Measurements from ENCODE around the gene CNTNAP2. TPM values are rescaled to one million over a fixed set of nuclear protein-coding genes. Genes with fewer than 3 reads are reported as not detected.

The CNTNAP2 gene
- total RNA-seq, 2 experiments from 2014 or later, result 0.14 TPM; not detected in 1

GRCh38 chr7:146412781-146413180, 296.2 kb downstream of the CNTNAP2 start:
- intact Hi-C loops (cut with micrococcal nuclease), result no loop called here
- H3K27me3 Mint-ChIP-seq (ENCODE audit: low read depth), result no peaks in the 10 kb centered on the region
- H3K36me3 Mint-ChIP-seq (ENCODE audit: low read depth), result no peaks in the 10 kb centered on the region
- H3K9me3 Mint-ChIP-seq, result peaks cover 3% of the 10 kb centered on the region
- CTCF ChIA-PET, result no interaction called here
- no peak overlapping the region for H3K27ac Mint-ChIP-seq
- no peaks in the 10 kb centered on the region for H3K4me1 Mint-ChIP-seq (ENCODE audit: low read depth)
- no peak overlapping the region for H3K4me3 Mint-ChIP-seq
- DNase-seq, result no peak

- H3K36me3 Mint-ChIP-seq (ENCODE audit: low read depth), result no peaks in the 10 kb centered on the region
- no peaks in the 10 kb centered on the region for H3K27me3 Mint-ChIP-seq (ENCODE audit: low read depth)
- CTCF ChIA-PET, result no interaction called here
- no peak for DNase-seq
- intact Hi-C loops (cut with micrococcal nuclease), result no loop called here
- no peaks in the 10 kb centered on the region for H3K4me1 Mint-ChIP-seq (ENCODE audit: low read depth)
- peaks cover 3% of the 10 kb centered on the region for H3K9me3 Mint-ChIP-seq
- no peak overlapping the region for H3K4me3 Mint-ChIP-seq
- H3K27ac Mint-ChIP-seq, result no peak overlapping the region
These were observed 297.8 kb downstream of the CNTNAP2 start for GRCh38 chr7:146414373-146414772.

DNA sequence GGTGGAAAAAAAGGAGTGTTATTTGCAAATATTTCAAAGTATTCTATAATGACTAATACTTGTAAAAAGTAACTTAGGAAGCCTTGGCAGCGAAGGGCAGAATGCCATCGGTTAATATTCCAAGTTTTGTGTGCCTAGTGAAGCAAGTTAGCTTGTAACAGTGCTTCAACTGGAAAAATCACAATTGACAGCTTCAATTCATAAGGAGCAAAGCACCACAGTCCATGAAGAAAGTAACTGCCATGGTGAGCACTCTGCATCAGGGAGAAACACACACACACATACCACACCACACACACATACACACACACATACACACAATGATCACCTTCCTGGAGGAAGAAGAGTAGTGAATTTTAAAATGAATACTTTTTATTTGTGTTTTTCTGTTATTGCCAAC, 298.3 kb downstream of the CNTNAP2 start:
- Mint-ChIP-seq H3K9me3 (peaks cover 3% of the 10 kb centered on the region), H3K27ac (no peak overlapping the region), H3K36me3 (ENCODE audit: low read depth) (no peaks in the 10 kb centered on the region), H3K4me1 (ENCODE audit: low read depth) (no peaks in the 10 kb centered on the region), H3K4me3 (no peak overlapping the region), H3K27me3 (ENCODE audit: low read depth) (no peaks in the 10 kb centered on the region)
- no peak for DNase-seq
- intact Hi-C loops (cut with micrococcal nuclease), result no loop called here
- CTCF ChIA-PET, result no interaction called here

DNA sequence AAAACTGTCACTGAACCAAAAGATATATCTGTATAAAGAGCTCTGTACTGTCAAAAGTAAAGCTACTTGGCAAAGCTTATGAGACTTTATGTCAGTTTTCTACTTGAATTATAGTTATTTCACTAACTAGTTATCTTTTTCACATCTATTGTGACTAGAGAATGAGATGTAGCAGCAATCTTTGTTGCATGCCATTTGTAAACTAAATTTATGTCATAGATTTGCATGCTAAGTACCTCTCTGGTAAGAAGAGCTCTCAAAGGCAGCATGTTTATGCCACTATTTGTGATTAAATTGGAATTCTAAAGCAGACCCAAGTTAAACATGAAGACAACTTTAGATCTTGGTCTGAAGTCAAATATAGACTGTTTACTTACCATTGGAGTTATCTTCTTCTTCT, 300.6 kb downstream of the CNTNAP2 start:
- no peak for DNase-seq
- H3K9me3 Mint-ChIP-seq, result peaks cover 3% of the 10 kb centered on the region
- no peak overlapping the region for H3K4me3 Mint-ChIP-seq
- no peak overlapping the region for H3K27ac Mint-ChIP-seq
- no peaks in the 10 kb centered on the region for H3K4me1 Mint-ChIP-seq (ENCODE audit: low read depth)
- no peaks in the 10 kb centered on the region for H3K27me3 Mint-ChIP-seq (ENCODE audit: low read depth)
- CTCF ChIA-PET, result no interaction called here
- intact Hi-C loops (cut with micrococcal nuclease), result no loop called here
- no peaks in the 10 kb centered on the region for H3K36me3 Mint-ChIP-seq (ENCODE audit: low read depth)

DNA sequence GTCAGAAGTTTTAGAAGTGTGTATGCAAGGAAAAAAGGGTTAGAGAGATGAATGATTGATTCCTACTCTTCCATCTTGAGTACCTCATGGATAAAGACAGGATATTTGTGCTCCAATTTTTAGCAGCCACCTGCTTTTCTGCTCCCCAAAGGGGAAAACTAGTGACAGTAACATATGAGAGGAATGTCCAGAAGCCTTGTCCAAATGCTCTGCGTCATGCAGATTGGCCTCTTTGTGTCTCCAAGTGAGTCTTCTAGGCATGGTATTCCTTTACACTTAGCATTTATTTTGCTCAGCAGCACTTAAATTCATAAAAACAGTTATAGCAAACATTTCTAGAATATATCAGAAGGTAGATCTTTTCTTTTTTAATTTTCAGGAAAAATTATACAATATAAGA, 306.8 kb downstream of the CNTNAP2 start:
- Mint-ChIP-seq H3K27ac (no peak overlapping the region), H3K4me3 (no peak overlapping the region), H3K36me3 (ENCODE audit: low read depth) (no peaks in the 10 kb centered on the region), H3K27me3 (ENCODE audit: low read depth) (no peaks in the 10 kb centered on the region), H3K4me1 (ENCODE audit: low read depth) (no peaks in the 10 kb centered on the region), H3K9me3 (peaks cover 2% of the 10 kb centered on the region)
- DNase-seq, result no peak
- intact Hi-C loops (cut with micrococcal nuclease), result no loop called here
- CTCF ChIA-PET, result no interaction called here

- H3K4me3 Mint-ChIP-seq, result no peak overlapping the region
- no peak overlapping the region for H3K27ac Mint-ChIP-seq
- CTCF ChIA-PET, result no interaction called here
- no peak for DNase-seq
- no peaks in the 10 kb centered on the region for H3K27me3 Mint-ChIP-seq (ENCODE audit: low read depth)
- intact Hi-C loops (cut with micrococcal nuclease), result no loop called here
- no peaks in the 10 kb centered on the region for H3K36me3 Mint-ChIP-seq (ENCODE audit: low read depth)
- H3K9me3 Mint-ChIP-seq, result peaks cover 7% of the 10 kb centered on the region
- H3K4me1 Mint-ChIP-seq (ENCODE audit: low read depth), result no peaks in the 10 kb centered on the region
These were observed 307.5 kb downstream of the CNTNAP2 start for GRCh38 chr7:146424084-146424483.

GRCh38 chr7:146433501-146433900, 316.9 kb downstream of the CNTNAP2 start:
- H3K36me3 Mint-ChIP-seq (ENCODE audit: low read depth), result no peaks in the 10 kb centered on the region
- intact Hi-C loops (cut with micrococcal nuclease), result no loop called here
- DNase-seq, result no peak

GRCh38 chr7:146443102-146443501, 326.5 kb downstream of the CNTNAP2 start:
- H3K27me3 Mint-ChIP-seq (ENCODE audit: low read depth), result no peaks in the 10 kb centered on the region
- intact Hi-C loops (cut with micrococcal nuclease), result no loop called here
- no peaks in the 10 kb centered on the region for H3K36me3 Mint-ChIP-seq (ENCODE audit: low read depth)
- H3K27ac Mint-ChIP-seq, result no peak overlapping the region
- H3K4me1 Mint-ChIP-seq (ENCODE audit: low read depth), result no peaks in the 10 kb centered on the region
- CTCF ChIA-PET, result no interaction called here
- no peaks in the 10 kb centered on the region for H3K9me3 Mint-ChIP-seq
- H3K4me3 Mint-ChIP-seq, result no peak overlapping the region
- DNase-seq, result no peak

More at GRCh38 chr7:146433501-146433900, 316.9 kb downstream of the CNTNAP2 start:
- H3K4me3 Mint-ChIP-seq, result no peak overlapping the region
- H3K9me3 Mint-ChIP-seq, result peaks cover 11% of the 10 kb centered on the region
- H3K4me1 Mint-ChIP-seq (ENCODE audit: low read depth), result no peaks in the 10 kb centered on the region
- no peaks in the 10 kb centered on the region for H3K27me3 Mint-ChIP-seq (ENCODE audit: low read depth)
- CTCF ChIA-PET, result no interaction called here
- H3K27ac Mint-ChIP-seq, result no peak overlapping the region

- peaks cover 11% of the 10 kb centered on the region for H3K9me3 Mint-ChIP-seq
- no peaks in the 10 kb centered on the region for H3K27me3 Mint-ChIP-seq (ENCODE audit: low read depth)
- CTCF ChIA-PET, result no interaction called here
- H3K36me3 Mint-ChIP-seq (ENCODE audit: low read depth), result no peaks in the 10 kb centered on the region
- intact Hi-C loops (cut with micrococcal nuclease), result no loop called here
- H3K4me1 Mint-ChIP-seq (ENCODE audit: low read depth), result no peaks in the 10 kb centered on the region
- no peak overlapping the region for H3K27ac Mint-ChIP-seq
- no peak overlapping the region for H3K4me3 Mint-ChIP-seq
- no peak for DNase-seq
These were observed 333.0 kb downstream of the CNTNAP2 start for GRCh38 chr7:146449625-146450024.

GRCh38 chr7:146455091-146455655, 338.6 kb downstream of the CNTNAP2 start:
- H3K36me3 Mint-ChIP-seq (ENCODE audit: low read depth), result no peaks in the 10 kb centered on the region
- CTCF ChIA-PET, result no interaction called here
- no peak overlapping the region for H3K4me3 Mint-ChIP-seq
- no peaks in the 10 kb centered on the region for H3K27me3 Mint-ChIP-seq (ENCODE audit: low read depth)
- intact Hi-C loops (cut with micrococcal nuclease), result no loop called here
- DNase-seq, result no peak
- H3K9me3 Mint-ChIP-seq, result peaks cover 8% of the 10 kb centered on the region
- no peak overlapping the region for H3K27ac Mint-ChIP-seq
- H3K4me1 Mint-ChIP-seq (ENCODE audit: low read depth), result no peaks in the 10 kb centered on the region

- DNase-seq, result no peak
- Mint-ChIP-seq H3K27ac (no peak overlapping the region), H3K36me3 (ENCODE audit: low read depth) (no peaks in the 10 kb centered on the region), H3K27me3 (ENCODE audit: low read depth) (no peaks in the 10 kb centered on the region), H3K9me3 (peaks cover 2% of the 10 kb centered on the region), H3K4me3 (no peak overlapping the region), H3K4me1 (ENCODE audit: low read depth) (no peaks in the 10 kb centered on the region)
- intact Hi-C loops (cut with micrococcal nuclease), result no loop called here
- CTCF ChIA-PET, result no interaction called here
These were observed 362.4 kb downstream of the CNTNAP2 start for GRCh38 chr7:146479040-146479439.

DNA sequence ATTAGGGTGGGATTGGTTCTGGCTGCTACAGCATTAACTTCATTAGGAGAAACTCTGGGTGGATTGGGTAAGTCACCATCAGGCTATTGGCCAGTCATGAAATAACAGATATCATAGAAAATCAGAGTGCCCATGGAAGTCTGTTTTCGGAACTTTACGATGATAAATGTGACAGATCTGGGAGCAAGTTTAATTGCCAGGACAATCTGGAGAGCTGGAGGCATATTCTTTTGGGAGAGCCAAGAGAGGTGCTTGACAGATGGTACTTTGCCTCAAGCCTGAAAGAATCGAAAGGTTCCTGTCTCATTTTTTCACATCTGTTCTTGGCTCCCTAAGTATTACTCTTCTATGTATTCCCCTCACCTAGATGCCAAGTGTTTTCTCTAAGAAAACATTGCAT, 369.9 kb downstream of the CNTNAP2 start:
- Mint-ChIP-seq H3K4me1 (ENCODE audit: low read depth) (no peaks in the 10 kb centered on the region), H3K27me3 (ENCODE audit: low read depth) (no peaks in the 10 kb centered on the region), H3K9me3 (peaks cover 6% of the 10 kb centered on the region), H3K36me3 (ENCODE audit: low read depth) (no peaks in the 10 kb centered on the region), H3K4me3 (no peak overlapping the region), H3K27ac (no peak overlapping the region)
- DNase-seq, result no peak
- intact Hi-C loops (cut with micrococcal nuclease), result no loop called here
- CTCF ChIA-PET, result no interaction called here

DNA sequence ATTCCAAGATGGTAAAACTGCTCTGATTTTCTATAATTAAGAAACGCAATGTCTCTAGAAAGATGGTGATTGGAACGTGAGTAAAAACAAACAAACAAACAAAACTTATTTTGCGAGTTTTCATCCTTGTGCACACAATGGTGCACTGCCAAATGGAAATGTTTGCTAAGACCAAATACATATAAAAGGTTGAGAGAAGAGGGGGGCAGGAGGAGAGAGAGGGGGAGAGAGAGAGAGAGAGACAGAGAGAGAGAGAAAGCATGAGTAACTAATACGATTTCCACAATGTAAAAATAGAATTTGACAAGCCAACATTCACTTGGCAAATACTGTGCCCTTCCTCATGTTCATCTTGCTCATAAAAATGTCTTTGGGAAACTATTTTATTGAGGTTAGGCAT, 375.4 kb downstream of the CNTNAP2 start:
- intact Hi-C loops (cut with micrococcal nuclease), result no loop called here
- Mint-ChIP-seq H3K4me3 (no peak overlapping the region), H3K27ac (no peak overlapping the region), H3K27me3 (ENCODE audit: low read depth) (no peaks in the 10 kb centered on the region), H3K9me3 (peaks cover 8% of the 10 kb centered on the region), H3K36me3 (ENCODE audit: low read depth) (no peaks in the 10 kb centered on the region), H3K4me1 (ENCODE audit: low read depth) (no peaks in the 10 kb centered on the region)
- CTCF ChIA-PET, result no interaction called here
- no peak for DNase-seq
